Natural killer cell treated with Interleukin-12 subunit alpha and Interleukin-12 subunit beta and Interleukin-15 and Interleukin-18, amount 100 ng/mL, for 72 hours (primary cell): ENCODE measurements around the gene LRRN2. TPM values are rescaled to one million over a fixed set of nuclear protein-coding genes. Genes with fewer than 3 reads are reported as not detected.

Experiments used
- total RNA-seq, 2 donors: library from RNA; stranded (reverse); gene quantifications; one replicate each; pipeline ENCODE4 v1.2.3, GENCODE V29; 2022

LRRN2 gene
- total RNA-seq, 2 donors from 2014 or later: not detected

Other genes with a start within 250 kb of the LRRN2 start
- 10 to 100 TPM; 14.2 to 28.7 TPM for gene PIK3C2B, start 190.9 kb downstream of the LRRN2 start, total RNA-seq
- gene MDM4, start 169.3 kb downstream of the LRRN2 start, total RNA-seq: 100 to 1,000 TPM; 104 to 151 TPM
- gene NFASC, start 185.1 kb upstream of the LRRN2 start, total RNA-seq: under 1 TPM; 0.36 to 0.71 TPM